ENCODE results near the gene STAT5B.

STAT5B gene

GRCh38 chr17:42200706-42201457, 75.3 kb downstream of the STAT5B start:
- peak overlapping the region; percentile 14 for H3K27ac ChIP-seq (ENCODE audit: low read length)
- H3K27me3 ChIP-seq (ENCODE audit: low read depth, low read length) = no peaks in the 10 kb centered on the region
- H3K9me3 ChIP-seq (ENCODE audit: control insufficient read depth in 1 of 2, low read length in 2 of 2) = no peaks in the 10 kb centered on the region
- peaks cover 14 to 60% of the 10 kb centered on the region in 2 donors for H3K36me3 ChIP-seq (ENCODE audit: control insufficient read depth in 1 of 2, insufficient read depth in 2 of 2, low read length in 2 of 2)
- H3K4me3 ChIP-seq (ENCODE audit: low read depth in 1 of 2, low read length in 2 of 2) = no peak overlapping the region
- H3K4me1 ChIP-seq (ENCODE audit: control insufficient read depth in 1 of 2, insufficient read depth in 2 of 2, low read length in 2 of 2) = no peaks in the 10 kb centered on the region

- Histone ChIP-seq H3K27ac (ENCODE audit: low read length) (no peak overlapping the region), H3K27me3 (ENCODE audit: low read depth, low read length) (no peaks in the 10 kb centered on the region), H3K4me3 (ENCODE audit: low read depth in 1 of 2, low read length in 2 of 2) (no peak overlapping the region), H3K4me1 (ENCODE audit: control insufficient read depth in 1 of 2, insufficient read depth in 2 of 2, low read length in 2 of 2) (no peaks in the 10 kb centered on the region), H3K9me3 (ENCODE audit: control insufficient read depth in 1 of 2, low read length in 2 of 2) (no peaks in the 10 kb centered on the region), H3K36me3 (ENCODE audit: control insufficient read depth in 1 of 2, insufficient read depth in 2 of 2, low read length in 2 of 2) (peaks cover 14 to 47% of the 10 kb centered on the region in 2 donors)
These were observed 76.7 kb downstream of the STAT5B start for GRCh38 chr17:42199416-42200011.

GRCh38 chr17:42198897-42199296, 77.3 kb downstream of the STAT5B start:
- H3K36me3 ChIP-seq (ENCODE audit: control insufficient read depth in 1 of 2, insufficient read depth in 2 of 2, low read length in 2 of 2) = peaks cover 8 to 41% of the 10 kb centered on the region in 2 donors
- peaks cover 0 to under 1% of the 10 kb centered on the region in 2 donors for H3K4me1 ChIP-seq (ENCODE audit: control insufficient read depth in 1 of 2, insufficient read depth in 2 of 2, low read length in 2 of 2)
- no peaks in the 10 kb centered on the region for H3K27me3 ChIP-seq (ENCODE audit: low read depth, low read length)
- no peak overlapping the region for H3K4me3 ChIP-seq (ENCODE audit: low read depth in 1 of 2, low read length in 2 of 2)
- H3K9me3 ChIP-seq (ENCODE audit: control insufficient read depth in 1 of 2, low read length in 2 of 2) = no peaks in the 10 kb centered on the region
- H3K27ac ChIP-seq (ENCODE audit: low read length) = peak overlapping the region; percentile 31

- Histone ChIP-seq H3K27me3 (ENCODE audit: low read depth, low read length) (no peaks in the 10 kb centered on the region), H3K4me3 (ENCODE audit: low read depth in 1 of 2, low read length in 2 of 2) (no peak overlapping the region), H3K27ac (ENCODE audit: low read length) (no peak overlapping the region), H3K36me3 (ENCODE audit: control insufficient read depth in 1 of 2, insufficient read depth in 2 of 2, low read length in 2 of 2) (peaks cover 7 to 29% of the 10 kb centered on the region in 2 donors), H3K9me3 (ENCODE audit: control insufficient read depth in 1 of 2, low read length in 2 of 2) (no peaks in the 10 kb centered on the region), H3K4me1 (ENCODE audit: control insufficient read depth in 1 of 2, insufficient read depth in 2 of 2, low read length in 2 of 2) (peaks cover 4 to 12% of the 10 kb centered on the region in 2 donors)
These were observed 78.5 kb downstream of the STAT5B start for GRCh38 chr17:42197564-42198156.

GRCh38 chr17:42193969-42194899, 82.0 kb downstream of the STAT5B start, which contains the start of gene GHDC:
TSS of gene GHDC (minus strand) at chr17:42194494. CDS start at chr17:42193581, 913 bp downstream.
- no peaks in the 10 kb centered on the region for H3K9me3 ChIP-seq (ENCODE audit: control insufficient read depth in 1 of 2, low read length in 2 of 2)
- H3K4me3 ChIP-seq (ENCODE audit: low read depth in 1 of 2, low read length in 2 of 2) = peak within 1 kb of the TSS; percentile 78 to 96
- H3K36me3 ChIP-seq (ENCODE audit: control insufficient read depth in 1 of 2, insufficient read depth in 2 of 2, low read length in 2 of 2) = no peaks in the 10 kb centered on the region
- H3K27ac ChIP-seq (ENCODE audit: low read length) = peak within 1 kb of the TSS; percentile 96
- H3K27me3 ChIP-seq (ENCODE audit: low read depth, low read length) = no peaks in the 10 kb centered on the region
- peaks cover 4 to 20% of the 10 kb centered on the region in 2 donors for H3K4me1 ChIP-seq (ENCODE audit: control insufficient read depth in 1 of 2, insufficient read depth in 2 of 2, low read length in 2 of 2)

- no peaks in the 10 kb centered on the region for H3K27me3 ChIP-seq (ENCODE audit: low read depth, low read length)
- H3K9me3 ChIP-seq (ENCODE audit: control insufficient read depth in 1 of 2, low read length in 2 of 2) = no peaks in the 10 kb centered on the region
- H3K27ac ChIP-seq (ENCODE audit: low read length) = no peak overlapping the region
- H3K4me1 ChIP-seq (ENCODE audit: control insufficient read depth in 1 of 2, insufficient read depth in 2 of 2, low read length in 2 of 2) = peaks cover 4 to 20% of the 10 kb centered on the region in 2 donors
- no peaks in the 10 kb centered on the region for H3K36me3 ChIP-seq (ENCODE audit: control insufficient read depth in 1 of 2, insufficient read depth in 2 of 2, low read length in 2 of 2)
- H3K4me3 ChIP-seq (ENCODE audit: low read depth in 1 of 2, low read length in 2 of 2) = peak overlapping the region; percentile 78 to 96
These were observed 82.8 kb downstream of the STAT5B start for GRCh38 chr17:42193216-42193968.

GRCh38 chr17:42192189-42193126, 83.7 kb downstream of the STAT5B start:
- no peak overlapping the region for H3K4me3 ChIP-seq (ENCODE audit: low read depth in 1 of 2, low read length in 2 of 2)
- H3K27me3 ChIP-seq (ENCODE audit: low read depth, low read length) = no peaks in the 10 kb centered on the region
- no peaks in the 10 kb centered on the region for H3K9me3 ChIP-seq (ENCODE audit: control insufficient read depth in 1 of 2, low read length in 2 of 2)
- H3K27ac ChIP-seq (ENCODE audit: low read length) = no peak overlapping the region
- peaks cover 4 to 20% of the 10 kb centered on the region in 2 donors for H3K4me1 ChIP-seq (ENCODE audit: control insufficient read depth in 1 of 2, insufficient read depth in 2 of 2, low read length in 2 of 2)
- no peaks in the 10 kb centered on the region for H3K36me3 ChIP-seq (ENCODE audit: control insufficient read depth in 1 of 2, insufficient read depth in 2 of 2, low read length in 2 of 2)

GRCh38 chr17:42191275-42191608, 84.9 kb downstream of the STAT5B start:
- Histone ChIP-seq H3K9me3 (ENCODE audit: control insufficient read depth in 1 of 2, low read length in 2 of 2) (no peaks in the 10 kb centered on the region), H3K4me1 (ENCODE audit: control insufficient read depth in 1 of 2, insufficient read depth in 2 of 2, low read length in 2 of 2) (peaks cover 4 to 20% of the 10 kb centered on the region in 2 donors), H3K27me3 (ENCODE audit: low read depth, low read length) (no peaks in the 10 kb centered on the region), H3K27ac (ENCODE audit: low read length) (no peak overlapping the region), H3K36me3 (ENCODE audit: control insufficient read depth in 1 of 2, insufficient read depth in 2 of 2, low read length in 2 of 2) (no peaks in the 10 kb centered on the region), H3K4me3 (ENCODE audit: low read depth in 1 of 2, low read length in 2 of 2) (no peak overlapping the region)

- no peaks in the 10 kb centered on the region for H3K9me3 ChIP-seq (ENCODE audit: control insufficient read depth in 1 of 2, low read length in 2 of 2)
- H3K4me1 ChIP-seq (ENCODE audit: control insufficient read depth in 1 of 2, insufficient read depth in 2 of 2, low read length in 2 of 2) = peaks cover 4 to 20% of the 10 kb centered on the region in 2 donors
- no peaks in the 10 kb centered on the region for H3K36me3 ChIP-seq (ENCODE audit: control insufficient read depth in 1 of 2, insufficient read depth in 2 of 2, low read length in 2 of 2)
- no peak overlapping the region for H3K4me3 ChIP-seq (ENCODE audit: low read depth in 1 of 2, low read length in 2 of 2)
- no peak overlapping the region for H3K27ac ChIP-seq (ENCODE audit: low read length)
- H3K27me3 ChIP-seq (ENCODE audit: low read depth, low read length) = no peaks in the 10 kb centered on the region
These were observed 85.5 kb downstream of the STAT5B start for GRCh38 chr17:42190491-42191274.
